ENCODE data around the gene GET4. TPM values are rescaled to one million over a fixed set of nuclear protein-coding genes. Genes with fewer than 3 reads are reported as not detected.
"Not testable (repeated sequence)": the region's sequence is repeated elsewhere in the genome, so short reads cannot be mapped to it uniquely, and the experiment has no call there.

The GET4 gene
- total RNA-seq, 1 donor from 2014 or later = 21.6 TPM

GRCh38 chr7:845731-846130 is 30.6 kb upstream of the GET4 start:
- ATAC-seq = no peak

GRCh38 chr7:846958-847650 is 29.2 kb upstream of the GET4 start:
- ATAC-seq = not testable (repeated sequence)

- ATAC-seq = not testable (repeated sequence)
Observed at GRCh38 chr7:847728-848127, 28.6 kb upstream of the GET4 start.

DNA sequence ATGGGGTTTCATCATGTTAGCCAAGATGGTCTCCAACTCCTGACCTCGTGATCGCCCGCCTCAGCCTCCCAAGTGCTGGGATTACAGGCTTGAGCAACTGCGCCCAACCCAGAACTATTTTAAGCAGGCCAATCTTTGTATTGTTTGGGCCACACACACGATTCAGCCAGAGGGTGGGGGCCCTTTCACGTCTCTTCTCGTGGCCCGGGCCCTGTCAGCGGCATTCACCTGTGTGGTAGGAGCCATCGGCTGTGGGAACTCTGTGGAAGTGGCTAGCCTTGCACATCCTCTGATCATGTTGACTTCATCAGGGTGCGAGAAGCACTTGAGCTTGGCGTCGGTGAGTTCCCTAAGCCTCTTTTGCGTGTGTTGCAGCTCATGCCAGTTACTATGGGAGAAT is 27.2 kb upstream of the GET4 start:
- ATAC-seq = no peak

DNA sequence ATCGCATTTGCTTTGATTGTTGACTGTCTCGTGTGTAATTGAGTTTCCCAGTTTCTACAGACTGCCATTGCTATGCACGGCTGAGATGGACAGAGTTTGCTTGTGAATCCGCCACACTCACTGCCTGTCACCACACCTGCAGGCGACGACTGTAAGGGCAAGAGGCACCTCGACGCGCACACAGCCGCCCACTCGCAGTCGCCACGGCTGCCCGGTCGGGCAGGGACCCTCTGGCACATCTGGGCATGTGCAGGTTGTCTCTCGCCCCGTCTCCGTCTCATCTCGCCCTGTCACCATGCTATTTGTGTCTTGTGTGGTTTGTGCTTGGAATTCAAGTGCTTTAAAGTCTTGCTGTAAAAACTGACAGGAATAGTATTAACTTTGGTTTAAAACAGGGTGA is 26.6 kb upstream of the GET4 start:
- no peak for ATAC-seq

GRCh38 chr7:851204-851603 is 25.1 kb upstream of the GET4 start:
- ATAC-seq = no peak

DNA sequence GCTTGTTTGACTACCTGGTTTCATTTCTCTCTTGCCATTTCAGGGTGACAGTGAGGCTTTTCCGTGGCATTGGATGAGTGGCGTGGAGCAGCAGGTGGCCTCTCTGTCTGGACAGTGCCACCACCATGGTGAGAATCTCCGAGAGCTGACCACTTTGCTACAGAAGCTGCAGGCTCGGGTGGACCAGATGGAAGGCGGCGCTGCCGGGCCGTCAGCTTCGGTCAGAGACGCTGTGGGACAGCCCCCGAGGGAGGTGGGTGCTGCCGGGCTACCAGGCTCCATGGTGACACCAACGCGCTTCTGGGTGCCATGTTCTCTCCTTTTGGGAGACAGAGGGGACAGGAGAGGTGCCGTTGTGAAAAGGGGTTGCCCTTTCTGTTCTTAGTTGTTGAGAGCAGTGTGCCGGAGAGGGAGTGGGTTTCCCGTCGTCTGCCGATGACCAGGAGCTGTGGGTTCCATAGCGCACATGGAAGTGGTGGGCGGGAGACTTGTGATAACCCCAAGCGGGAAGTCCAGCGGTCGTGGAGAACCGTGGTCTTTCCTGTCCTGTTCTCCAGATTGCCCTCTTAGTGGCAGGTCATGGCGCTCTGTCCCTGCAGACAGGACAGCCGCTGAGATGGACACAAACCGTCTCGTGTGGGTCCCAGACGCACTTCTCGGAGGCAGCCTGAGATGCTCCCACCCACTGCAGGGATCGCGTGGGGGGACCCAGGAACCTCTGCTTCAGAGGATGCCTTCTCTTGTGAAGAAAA is 22.8 kb upstream of the GET4 start:
- ATAC-seq = no peak

- no peak for ATAC-seq
Observed at GRCh38 chr7:854118-854775, 22.1 kb upstream of the GET4 start.

DNA sequence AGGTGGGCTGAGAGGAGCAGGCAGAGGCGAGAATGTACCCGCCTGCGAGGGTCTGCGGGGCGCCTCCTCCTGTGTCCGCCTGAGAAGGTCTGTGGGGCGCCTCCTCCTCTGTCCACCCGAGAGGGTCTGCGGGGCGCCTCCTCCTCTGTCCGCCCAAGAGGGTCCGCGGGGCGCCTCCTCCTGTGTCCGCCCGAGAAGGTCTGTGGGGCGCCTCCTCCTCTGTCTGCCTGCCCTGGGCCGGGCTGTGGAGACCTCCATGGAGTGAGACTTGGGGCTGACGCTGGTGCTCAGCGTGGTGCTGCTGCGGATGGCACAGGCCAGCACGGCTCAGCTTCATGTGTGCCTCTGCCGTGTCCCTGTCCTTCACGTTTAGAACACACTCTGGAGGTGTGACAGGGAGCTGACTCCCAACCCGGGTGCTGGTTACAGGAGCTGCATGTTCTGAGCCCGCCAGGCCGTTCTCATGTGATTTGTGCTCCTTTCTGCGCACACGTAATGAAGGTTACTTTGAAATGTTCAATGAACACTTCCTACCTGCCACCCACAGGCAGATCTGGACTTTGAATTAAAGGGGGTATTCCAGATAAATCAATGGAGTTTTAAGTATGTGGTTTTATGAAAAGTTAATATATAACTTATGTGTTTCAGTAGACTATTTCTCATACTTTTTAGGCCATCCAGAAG is 20.5 kb upstream of the GET4 start:
- ATAC-seq = peak; percentile 9

- no peak for ATAC-seq
Observed at GRCh38 chr7:856444-857095, 19.8 kb upstream of the GET4 start.

DNA sequence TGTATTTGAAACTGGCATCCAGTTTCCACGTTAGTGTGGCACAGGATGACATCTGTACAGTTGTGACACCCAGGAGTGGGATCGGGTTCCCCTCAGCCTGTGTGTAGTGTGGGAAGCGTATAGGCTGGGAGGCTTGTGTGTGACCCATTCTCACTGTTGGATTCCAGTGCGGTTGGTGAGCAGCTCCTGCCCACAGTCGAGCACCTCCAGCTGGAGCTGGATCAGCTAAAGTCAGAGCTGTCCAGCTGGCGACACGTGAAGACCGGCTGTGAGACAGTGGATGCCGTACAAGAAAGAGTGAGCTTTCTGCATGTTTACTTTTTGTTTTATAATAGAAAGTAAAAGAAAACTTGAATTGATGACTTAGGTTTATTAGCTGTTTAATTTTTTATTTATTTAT is 18.7 kb upstream of the GET4 start:
- ATAC-seq = no peak

- peak; percentile 22 for ATAC-seq
Observed at GRCh38 chr7:859359-860030, 16.9 kb upstream of the GET4 start.

- no peak for ATAC-seq
Observed at GRCh38 chr7:860149-860548, 16.2 kb upstream of the GET4 start.

DNA sequence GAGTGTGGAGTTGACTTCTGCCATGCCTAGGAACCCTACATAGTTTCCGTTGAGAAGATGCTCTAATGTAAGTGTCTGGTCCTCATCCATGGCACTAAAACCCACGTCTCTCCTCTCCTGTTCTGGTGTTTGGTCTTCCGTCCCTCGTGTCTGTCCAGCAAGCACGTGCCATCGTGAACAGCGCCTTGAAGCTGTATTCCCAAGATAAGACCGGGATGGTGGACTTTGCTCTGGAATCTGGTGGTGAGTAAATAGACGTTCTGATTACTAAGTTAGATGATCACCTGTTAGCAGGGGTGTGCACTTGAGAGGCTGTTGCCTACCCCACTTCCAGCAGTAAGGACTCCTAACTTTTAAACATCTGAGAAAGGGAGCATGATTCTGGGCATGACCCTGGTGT is 15.1 kb upstream of the GET4 start:
- no peak for ATAC-seq

DNA sequence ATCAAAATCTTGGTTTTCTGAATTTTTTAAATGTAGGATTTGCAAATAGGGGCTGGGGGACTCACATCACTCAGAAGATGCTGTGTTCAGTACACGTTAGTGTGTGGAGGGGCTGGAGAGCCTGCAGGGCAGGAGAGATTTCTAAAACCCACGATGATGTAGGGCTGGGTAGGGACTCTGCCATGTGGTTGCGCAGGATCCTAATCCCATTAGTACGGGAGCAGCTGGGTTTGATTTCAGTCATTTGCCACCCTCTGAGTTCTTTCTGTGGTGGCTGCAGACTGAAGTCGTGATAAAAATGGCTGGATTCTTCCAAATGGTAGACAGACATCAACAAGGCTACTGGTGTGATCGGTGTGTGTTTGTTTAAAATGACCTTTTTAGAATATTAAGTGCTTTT is 14.2 kb upstream of the GET4 start:
- no peak for ATAC-seq

DNA sequence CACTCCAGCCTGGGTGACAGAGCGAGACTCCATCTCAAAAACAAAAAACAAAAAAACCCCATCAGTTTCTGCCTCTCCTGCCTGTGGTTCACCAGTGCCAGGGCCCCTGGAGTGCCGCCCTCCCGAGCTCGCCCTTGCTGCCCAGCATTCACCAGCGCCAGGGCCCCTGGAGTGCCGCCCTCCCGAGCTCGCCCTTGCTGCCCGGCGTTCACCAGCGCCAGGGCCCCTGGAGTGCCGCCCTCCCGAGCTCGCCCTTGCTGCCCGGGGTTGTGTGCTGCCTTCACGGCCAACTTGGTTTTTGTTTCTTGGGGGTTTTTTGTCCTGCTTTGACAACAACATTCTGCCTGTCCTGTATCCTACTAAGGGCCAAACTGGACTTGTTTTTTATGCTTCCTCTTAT is 13.2 kb upstream of the GET4 start:
- ATAC-seq = no peak

DNA sequence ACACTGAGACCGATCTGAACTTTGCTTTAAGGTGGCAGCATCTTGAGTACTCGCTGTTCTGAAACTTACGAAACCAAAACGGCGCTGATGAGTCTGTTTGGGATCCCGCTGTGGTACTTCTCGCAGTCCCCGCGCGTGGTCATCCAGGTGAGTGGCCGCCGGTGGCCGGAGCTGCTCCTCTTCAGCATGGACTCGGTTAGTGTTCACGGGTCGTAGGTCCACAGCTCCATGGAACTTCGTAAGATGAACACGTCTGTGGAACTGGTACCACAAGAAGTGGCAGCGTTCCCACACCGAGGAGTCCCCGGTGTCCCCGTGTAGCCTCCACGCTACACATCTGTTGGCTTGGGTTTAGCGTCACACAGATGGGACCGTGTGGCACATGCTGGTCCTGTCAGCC is 10.4 kb upstream of the GET4 start:
- no peak for ATAC-seq

GRCh38 chr7:867001-867405 is 9.4 kb upstream of the GET4 start:
- ATAC-seq = peak; percentile 66

- peak; percentile 74 for ATAC-seq
Observed at GRCh38 chr7:867406-868188, 8.8 kb upstream of the GET4 start.

GRCh38 chr7:868189-868486 is 8.2 kb upstream of the GET4 start:
- ATAC-seq = no peak

GRCh38 chr7:869348-869747 is 7.0 kb upstream of the GET4 start:
- ATAC-seq = no peak
